NCI-H2107 treated with DMSO at 0.1 percent for 48 hours (cell line): Measurements from ENCODE around the gene MED31.
"Not testable (repeated sequence)": the region's sequence is repeated elsewhere in the genome, so short reads cannot be mapped to it uniquely, and the experiment has no call there.

ENCODE experiments used
- DNase-seq: peaks from one replicate; lab custom pipeline; 2025; ENCODE audit not compliant: unreplicated experiment; lab: John Stamatoyannopoulos, UW

Gene MED31

GRCh38 chr17:6677946-6678345 is 26.5 kb upstream of the MED31 start:
- DNase-seq, result no peak

- peak; percentile 10 for DNase-seq
Observed at GRCh38 chr17:6677158-6677831, 25.9 kb upstream of the MED31 start.

- DNase-seq, result no peak
Observed at GRCh38 chr17:6676802-6677157, 25.4 kb upstream of the MED31 start.

- DNase-seq, result no peak
Observed at GRCh38 chr17:6675201-6675825, 23.9 kb upstream of the MED31 start.

GRCh38 chr17:6674586-6674985 is 23.2 kb upstream of the MED31 start:
- DNase-seq, result no peak

GRCh38 chr17:6671431-6671830 is 20.0 kb upstream of the MED31 start:
- no peak for DNase-seq

- DNase-seq, result no peak
Observed at GRCh38 chr17:6670999-6671398, 19.6 kb upstream of the MED31 start.

- no peak for DNase-seq
Observed at GRCh38 chr17:6670571-6670970, 19.2 kb upstream of the MED31 start.

- no peak for DNase-seq
Observed at GRCh38 chr17:6669479-6670212, 18.2 kb upstream of the MED31 start.

- no peak for DNase-seq
Observed at GRCh38 chr17:6668727-6669425, 17.5 kb upstream of the MED31 start.

GRCh38 chr17:6668219-6668618 is 16.8 kb upstream of the MED31 start:
- DNase-seq, result no peak

GRCh38 chr17:6667516-6667915 is 16.1 kb upstream of the MED31 start:
- no peak for DNase-seq

GRCh38 chr17:6666557-6666956 is 15.2 kb upstream of the MED31 start:
- DNase-seq, result no peak

GRCh38 chr17:6666077-6666521 is 14.7 kb upstream of the MED31 start:
- DNase-seq, result peak; percentile 13

GRCh38 chr17:6663200-6663599 is 11.8 kb upstream of the MED31 start:
- not testable (repeated sequence) for DNase-seq

GRCh38 chr17:6661464-6661848 is 10.1 kb upstream of the MED31 start:
- no peak for DNase-seq

- no peak for DNase-seq
Observed at GRCh38 chr17:6660805-6661463, 9.5 kb upstream of the MED31 start.

- DNase-seq, result no peak
Observed at GRCh38 chr17:6660101-6660500, 8.7 kb upstream of the MED31 start.

- DNase-seq, result not testable (repeated sequence)
Observed at GRCh38 chr17:6658411-6658810, 7.0 kb upstream of the MED31 start.

GRCh38 chr17:6657633-6658287 is 6.4 kb upstream of the MED31 start:
- DNase-seq, result no peak
